GM12878 (cell line): ENCODE results near the gene TP73. TPM values are rescaled to one million over a fixed set of nuclear protein-coding genes. Genes with fewer than 3 reads are reported as not detected.

ENCODE experiments used
- ATAC-seq: fragments of 200-7000 bp; cut with Tn5 transposase; 3 replicates; pipeline ENCODE4 v1.9.1; 2020; ENCODE audit warnings: mild to moderate bottlenecking, moderate library complexity
- BruUV-seq: library from RNA; stranded (reverse); fragments of 400-500 nt; replicated peaks from 2 replicates; lab custom pipeline; 2021; lab: Mats Ljungman, UMichigan
- CTCF ChIA-PET: fragments of 300-600 bp; sonication (Branson Sonifier 250); formaldehyde crosslinking; extraction: SDS; loops from one replicate; lab custom pipeline; 2021; ENCODE audit warnings: inconsistent platforms; lab: Yijun Ruan, JAX
- POLR2A ChIA-PET: fragments of 350-600 bp; formaldehyde crosslinking; extraction: SDS; loops from one replicate; lab custom pipeline; 2021; ENCODE audit warnings: inconsistent platforms; lab: Charles Lee
- RAD21 ChIA-PET: fragments of 300-600 bp; sonication (Branson Sonifier 250); formaldehyde crosslinking; loops from one replicate; lab custom pipeline; 2023; ENCODE audit warnings: antibody characterized with exemption; ENCODE audit not compliant: unreplicated experiment; lab: Charles Lee
- SMC1A ChIA-PET: fragments of 300-600 bp; sonication (Branson Sonifier 250); formaldehyde crosslinking; loops from one replicate; lab custom pipeline; 2023; ENCODE audit not compliant: unreplicated experiment, uncharacterized antibody; lab: Charles Lee
- DNase-seq: peaks from one replicate; pipeline ENCODE4 v3.0.0-alpha.2; 2011; ENCODE audit warnings: low read depth, low spot score
- FAIRE-seq: peaks from 3 replicates; lab custom pipeline; 2011; peaks lifted over from hg19 to GRCh38; lab: Jason Lieb, UNC
- H2AFZ ChIP-seq: 2 replicates; pipeline ENCODE4 v1.6.0; 2011; ENCODE audit warnings: low read depth, low read length, control low read depth; ENCODE audit not compliant: control insufficient read depth
- H3K27ac ChIP-seq: 2 replicates; pipeline ENCODE4 v1.5.1; 2011; ENCODE audit warnings: control low read depth; ENCODE audit not compliant: control insufficient read depth, insufficient read depth
- H3K27me3 ChIP-seq, 2 experiments: replicated peaks in 1 of 2; 2 replicates each; pipeline versions ENCODE4 v1.6.0 to v1.6.1; 2011; ENCODE audit warnings: low read length in 1 of 2; ENCODE audit not compliant: control insufficient read depth in 2 of 2, insufficient read depth in 2 of 2
- H3K36me3 ChIP-seq, 2 experiments: 2 replicates each; pipeline ENCODE4 v1.5.1; 2011; ENCODE audit warnings: low read length in 1 of 2; ENCODE audit not compliant: control insufficient read depth in 2 of 2, insufficient read depth in 2 of 2
- H3K4me1 ChIP-seq: 2 replicates; pipeline ENCODE4 v1.6.1; 2011; ENCODE audit warnings: mild to moderate bottlenecking, low read length, moderate library complexity, mixed read lengths; ENCODE audit not compliant: control insufficient read depth, insufficient read depth
- H3K4me2 ChIP-seq: 2 replicates; pipeline ENCODE4 v1.6.0; 2011; ENCODE audit warnings: control low read depth; ENCODE audit not compliant: control insufficient read depth, insufficient read depth
- H3K4me3 ChIP-seq: fragments of 200-600 bp; sonication (generic); 2 replicates; pipeline ENCODE4 v1.5.1; 2016
- H3K79me2 ChIP-seq: 2 replicates; pipeline ENCODE4 v1.6.0; 2011; ENCODE audit warnings: low read length; ENCODE audit not compliant: control insufficient read depth, insufficient read depth
- H3K9ac ChIP-seq: 2 replicates; pipeline ENCODE4 v1.8.0; 2011; ENCODE audit warnings: low read length, control low read depth, mixed read lengths; ENCODE audit not compliant: control insufficient read depth, insufficient read depth
- H3K9me3 ChIP-seq: replicated peaks from 3 replicates; pipeline ENCODE4 v1.5.1; 2011; ENCODE audit warnings: mild to moderate bottlenecking, low read length; ENCODE audit not compliant: control insufficient read depth, insufficient read depth
- H4K20me1 ChIP-seq: 2 replicates; pipeline ENCODE4 v1.6.0; 2011; ENCODE audit not compliant: control insufficient read depth, insufficient read depth
- BHLHE40 ChIP-seq, 2 experiments: fragments of 450-650 bp in 1 of 2; IDR thresholded peaks; 2 replicates each; pipeline ENCODE4 v1.6.1; 2011 to 2017; ENCODE audit warnings: low read depth in 2 of 2, borderline replicate concordance in 1 of 2, improper control_type of control experiment in 1 of 2, low read length in 1 of 2, mild to moderate bottlenecking in 1 of 2
- CEBPZ ChIP-seq: fragments of 150-350 bp; IDR thresholded peaks from 2 replicates; pipeline ENCODE4 v1.6.1; 2016; ENCODE audit warnings: low read depth, low read length
- EED ChIP-seq: sonication (generic); IDR thresholded peaks from 2 replicates; pipeline ENCODE4 v1.6.1; 2016; ENCODE audit warnings: antibody characterized with exemption, low read depth
- ESRRA ChIP-seq: IDR thresholded peaks from 2 replicates; pipeline ENCODE4 v1.6.1; 2012; ENCODE audit warnings: mild to moderate bottlenecking, low read length, improper control_type of control experiment
- FOS ChIP-seq: IDR thresholded peaks from 3 replicates; pipeline ENCODE4 v1.6.1; 2011; ENCODE audit warnings: borderline replicate concordance; ENCODE audit not compliant: insufficient read length; ENCODE audit errors: extremely low read depth
- KDM1A ChIP-seq: fragments of 200-600 bp; sonication (generic); IDR thresholded peaks from 2 replicates; pipeline ENCODE4 v1.6.1; 2016; ENCODE audit warnings: borderline replicate concordance
- PAX5 ChIP-seq: IDR thresholded peaks from 2 replicates; pipeline ENCODE4 v1.6.1; 2011; ENCODE audit warnings: low read depth, low read length, borderline replicate concordance
- POU2F2 ChIP-seq: IDR thresholded peaks from 3 replicates; pipeline ENCODE4 v1.6.1; 2011; ENCODE audit warnings: low read depth, mild to moderate bottlenecking, low read length, borderline replicate concordance
- SPI1 ChIP-seq: IDR thresholded peaks from 2 replicates; pipeline ENCODE4 v1.6.1; 2011; ENCODE audit warnings: low read depth, mild to moderate bottlenecking, low read length, moderate library complexity, borderline replicate concordance; ENCODE audit not compliant: insufficient read depth
- SREBF1 ChIP-seq: IDR thresholded peaks from 2 replicates; pipeline ENCODE4 v1.6.1; 2012; ENCODE audit warnings: mild to moderate bottlenecking, low read length
- SRF ChIP-seq, 2 experiments: IDR thresholded peaks; 2 replicates each; pipeline ENCODE4 v1.6.1; 2011; ENCODE audit warnings: low read depth in 2 of 2, low read length in 2 of 2, mild to moderate bottlenecking in 1 of 2, moderate library complexity in 1 of 2
- STAT3 ChIP-seq: IDR thresholded peaks from 2 replicates; pipeline ENCODE4 v1.6.1; 2011; ENCODE audit warnings: low read depth, low read length, improper control_type of control experiment
- YBX1 ChIP-seq: fragments of 450-650 bp; IDR thresholded peaks from 2 replicates; pipeline ENCODE4 v1.6.1; 2016; ENCODE audit warnings: antibody characterized with exemption
- ZNF24 ChIP-seq: fragments of 450-650 bp; IDR thresholded peaks from 2 replicates; pipeline ENCODE4 v1.6.1; 2017; ENCODE audit warnings: antibody characterized with exemption, mild to moderate bottlenecking
- WGBS: methylation state at CpG from one replicate; pipeline ENCODE4 v1.1.6; 2016; ENCODE audit warnings: low lambda C conversion rate; ENCODE audit not compliant: insufficient replicate concordance, insufficient coverage; ENCODE audit errors: missing lambda C conversion rate; 5-methylcytosine and 5-hydroxymethylcytosine counted together
- in situ Hi-C: fragments of 300-500 bp; cut with MboI; formaldehyde crosslinking; loops from 9 replicates; pipeline ENCODE4 v1.14.3; 2018; ENCODE audit warnings: mixed read lengths
- intact Hi-C: fragments of 100-400 bp; cut with micrococcal nuclease; formaldehyde crosslinking; loops from one replicate; pipeline ENCODE4 v1.14.2; 2022; ENCODE audit not compliant: unreplicated experiment
- polyA plus RNA-seq, 11 experiments: library from polyadenylated mRNA; depleted of rRNA in 4 of 11; unstranded in 6 of 11; stranded (reverse) in 5 of 11; fragments of >200 nt; fragmentation: Nextera tagmentation in 4 of 11; fragmentation: Illumina TruSeq in 1 of 11; extraction: Ambion mirVana in 4 of 11; extraction: Trizol in 1 of 11; gene quantifications; 1 replicate in 1 of 11; 2 replicates in 10 of 11; pipeline versions ENCODE4 v1.2.1 to v1.2.3, GENCODE V29; 2011 to 2016; ENCODE audit warnings: inconsistent platforms in 2 of 11, missing spikeins in 2 of 11, low read depth in 1 of 11
- total RNA-seq, 4 experiments: library from RNA; depleted of rRNA in 3 of 4; stranded (reverse); fragments of >200 nt in 3 of 4; fragmentation: Illumina TruSeq in 1 of 4; extraction: Trizol in 1 of 4; gene quantifications; 2 replicates each; pipeline versions ENCODE4 v1.2.1 to v1.2.3, GENCODE V29; 2013 to 2021
- TF ChIP-seq, protein P1 (sequence below): fragments of 450-650 bp; IDR thresholded peaks from 2 replicates; pipeline ENCODE4 v1.6.1; 2016; ENCODE audit warnings: mild to moderate bottlenecking

The TP73 gene
- total and polyA plus RNA-seq, 10 of the 15 experiments (the other 5 are each of a cell fraction or from before 2014, with no cell fraction given) = 0.08 to 54.2 (median 14.9) TPM

DNA sequence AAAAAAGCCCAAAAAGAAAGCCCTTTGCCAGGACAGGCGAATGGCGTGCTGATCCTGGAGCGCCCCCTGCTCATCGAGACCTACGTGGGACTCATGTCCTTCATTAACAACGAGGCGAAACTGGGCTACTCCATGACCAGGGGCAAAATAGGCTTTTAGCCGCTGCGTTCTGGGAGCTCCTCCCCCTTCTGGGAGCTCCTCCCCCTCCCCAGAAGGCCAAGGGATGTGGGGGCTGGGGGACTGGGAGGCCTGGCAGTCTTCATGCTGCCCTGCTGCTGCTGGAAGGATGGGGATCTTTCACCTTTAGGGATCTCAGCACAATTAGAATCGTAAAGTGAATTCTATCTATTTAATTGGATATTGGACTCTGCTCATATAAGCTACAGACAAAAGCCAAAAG, 23.9 kb upstream of the TP73 start:
- WGBS = over 99% methylated on average over 10 of the region's 10 CpGs
- no peak for ATAC-seq
- SMC1A ChIA-PET = interaction anchor here (1.1 to 2.5 kb wide), 2 partner anchors 9 to 32 kb away, joined by 3 to 10 read pairs; no protein-coding TSS in a partner anchor
- Histone ChIP-seq H3K4me2 (no peak overlapping the region), H3K9me3 (no peaks in the 10 kb centered on the region), H3K4me1 (peaks cover 5% of the 10 kb centered on the region; the same call in 1 of the 2 replicates), H3K27me3 (no peaks in the 10 kb centered on the region), H2AFZ (no peak overlapping the region), H3K4me3 (no peak overlapping the region), H4K20me1 (no peaks in the 10 kb centered on the region), H3K36me3 (peaks cover 7 to 13% of the 10 kb centered on the region in 2 experiments), H3K79me2 (no peaks in the 10 kb centered on the region), H3K27ac (no peak overlapping the region), H3K9ac (no peak overlapping the region)
- no peak for FAIRE-seq
- CTCF ChIA-PET = interaction anchor here (1.0 to 2.9 kb wide), 5 partner anchors 9 to 64 kb away, joined by 3 to 15 read pairs (median 3); no protein-coding TSS in a partner anchor
- DNase-seq = no peak
- POLR2A ChIA-PET = interaction anchor here (0.7 to 1.1 kb wide), 2 partner anchors 9 to 25 kb away, joined by 3 read pairs; no protein-coding TSS in a partner anchor
- in situ Hi-C loops = loop anchor here (10.0 kb wide), 1 partner anchor 144 kb away; no protein-coding TSS in a partner anchor
- no TSS peak for BruUV-seq
- intact Hi-C loops = no loop called here
- RAD21 ChIA-PET = no interaction called here
- no peak for TF ChIP-seq POU2F2
- TF ChIP-seq STAT3 = no peak
- TF ChIP-seq, protein P1, sequence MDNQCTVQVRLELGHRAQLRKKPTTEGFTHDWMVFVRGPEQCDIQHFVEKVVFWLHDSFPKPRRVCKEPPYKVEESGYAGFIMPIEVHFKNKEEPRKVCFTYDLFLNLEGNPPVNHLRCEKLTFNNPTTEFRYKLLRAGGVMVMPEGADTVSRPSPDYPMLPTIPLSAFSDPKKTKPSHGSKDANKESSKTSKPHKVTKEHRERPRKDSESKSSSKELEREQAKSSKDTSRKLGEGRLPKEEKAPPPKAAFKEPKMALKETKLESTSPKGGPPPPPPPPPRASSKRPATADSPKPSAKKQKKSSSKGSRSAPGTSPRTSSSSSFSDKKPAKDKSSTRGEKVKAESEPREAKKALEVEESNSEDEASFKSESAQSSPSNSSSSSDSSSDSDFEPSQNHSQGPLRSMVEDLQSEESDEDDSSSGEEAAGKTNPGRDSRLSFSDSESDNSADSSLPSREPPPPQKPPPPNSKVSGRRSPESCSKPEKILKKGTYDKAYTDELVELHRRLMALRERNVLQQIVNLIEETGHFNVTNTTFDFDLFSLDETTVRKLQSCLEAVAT = no peak
- TF ChIP-seq ESRRA = no peak
- no peak for TF ChIP-seq EED
- no peak for TF ChIP-seq YBX1
- TF ChIP-seq PAX5 = no peak
- TF ChIP-seq KDM1A = no peak
- no peak for TF ChIP-seq SPI1
- no peak for TF ChIP-seq FOS
- TF ChIP-seq SRF (IDR thresholded peaks at IDR 0.05; ENCODE audit: low read depth in 2 of 2, low read length in 2 of 2) = no peak
- no peak for TF ChIP-seq ZNF24
- no peak for TF ChIP-seq CEBPZ
- no peak for TF ChIP-seq SREBF1
- no peak for TF ChIP-seq BHLHE40 (IDR thresholded peaks at IDR 0.05; ENCODE audit: borderline replicate concordance in 1 of 2, low read depth in 2 of 2, low read length in 1 of 2)
